GM12874 (cell line): ENCODE data around the gene SELP.

ENCODE experiments used
- CTCF ChIP-seq: IDR thresholded peaks from 2 replicates; pipeline ENCODE4 v1.5.1; 2011; ENCODE audit warnings: low read depth, mild to moderate bottlenecking, control low read depth, low read length, moderate library complexity; ENCODE audit not compliant: insufficient read depth

Gene SELP

GRCh38 chr1:169563650-169564049, 66.3 kb downstream of the SELP start:
- no peak for TF ChIP-seq CTCF

- no peak for TF ChIP-seq CTCF
Observed at GRCh38 chr1:169563019-169563615, 66.8 kb downstream of the SELP start.

- TF ChIP-seq CTCF = no peak
Observed at GRCh38 chr1:169561692-169562091, 68.2 kb downstream of the SELP start.

GRCh38 chr1:169557131-169557530, 72.8 kb downstream of the SELP start:
- no peak for TF ChIP-seq CTCF

- TF ChIP-seq CTCF = peak; percentile 42; the same call in 1 of the 2 replicates
Observed at GRCh38 chr1:169550294-169550693, 79.6 kb downstream of the SELP start.

GRCh38 chr1:169548282-169548681, 81.6 kb downstream of the SELP start:
- no peak for TF ChIP-seq CTCF

- peak; percentile 69 for TF ChIP-seq CTCF
Observed at GRCh38 chr1:169546087-169546995, 83.6 kb downstream of the SELP start.
